ENCODE results near the gene SHMT1.
"Not testable (repeated sequence)": the region's sequence is repeated elsewhere in the genome, so short reads cannot be mapped to it uniquely, and the experiment has no call there.

Gene SHMT1

DNA sequence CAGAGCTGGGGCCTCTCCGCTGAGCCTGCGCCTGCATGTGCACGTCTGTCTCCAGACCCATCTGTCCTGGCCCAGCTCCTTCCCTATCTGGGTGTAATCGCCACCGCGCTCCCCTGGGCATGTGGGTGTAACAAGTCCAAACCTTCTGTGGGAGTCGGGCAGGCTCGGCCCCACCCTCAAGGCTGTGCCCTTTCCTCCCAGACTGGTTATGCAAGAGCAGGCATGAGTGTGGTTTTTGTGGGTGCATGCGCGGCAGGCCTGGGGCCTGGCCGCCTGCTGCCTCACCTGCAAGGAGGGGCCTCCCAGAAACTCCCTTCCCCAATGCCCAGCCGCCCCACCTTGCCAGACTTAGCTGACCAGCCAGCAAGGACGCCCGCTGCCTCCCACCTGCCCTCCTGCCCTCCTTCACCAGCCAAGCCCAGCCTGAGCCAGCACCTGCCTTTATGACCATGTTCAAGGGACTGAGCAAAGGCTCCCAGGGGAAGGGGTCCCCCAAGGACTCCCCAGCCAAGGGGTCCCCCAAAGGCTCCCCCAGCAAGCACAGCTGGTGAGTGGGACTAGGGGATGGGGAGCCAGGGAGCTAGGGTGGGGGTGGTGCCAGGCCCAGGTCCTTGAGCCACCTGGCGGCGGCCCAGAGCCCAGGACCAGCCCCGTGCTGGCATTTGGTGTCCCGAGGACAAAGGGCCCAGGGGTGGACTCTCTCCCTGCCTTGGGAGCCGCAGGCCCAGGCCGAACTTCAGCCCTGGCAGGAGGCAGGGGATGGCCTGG lies 14.3 kb upstream of the SHMT1 start, which contains the start of gene EVPLL:
TSS of gene EVPLL (plus strand) at position 342 of the 768 bp plus-strand sequence. CDS start 3,160 bp downstream, outside the sequence.
- DNase-seq = no peak

DNA sequence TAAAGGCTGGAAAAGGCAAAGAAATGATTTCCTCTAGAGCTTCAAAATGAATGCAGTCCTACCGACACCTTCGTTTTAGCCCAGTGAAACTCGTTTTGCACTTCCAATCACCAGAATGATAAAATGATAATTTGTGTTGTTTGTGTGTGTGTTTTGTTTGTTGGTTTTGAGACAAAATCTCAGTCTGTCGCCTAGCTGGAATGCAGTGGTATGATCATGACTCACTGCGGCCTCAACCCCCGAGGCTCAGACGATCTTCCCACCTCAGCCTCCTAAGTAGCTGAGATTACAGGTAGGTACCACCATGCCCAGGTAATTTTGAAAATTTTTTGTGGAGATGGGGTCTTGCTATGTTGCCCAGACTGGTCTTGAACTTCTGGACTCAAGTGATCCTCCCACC lies 10.9 kb upstream of the SHMT1 start:
- DNase-seq = no peak

DNA sequence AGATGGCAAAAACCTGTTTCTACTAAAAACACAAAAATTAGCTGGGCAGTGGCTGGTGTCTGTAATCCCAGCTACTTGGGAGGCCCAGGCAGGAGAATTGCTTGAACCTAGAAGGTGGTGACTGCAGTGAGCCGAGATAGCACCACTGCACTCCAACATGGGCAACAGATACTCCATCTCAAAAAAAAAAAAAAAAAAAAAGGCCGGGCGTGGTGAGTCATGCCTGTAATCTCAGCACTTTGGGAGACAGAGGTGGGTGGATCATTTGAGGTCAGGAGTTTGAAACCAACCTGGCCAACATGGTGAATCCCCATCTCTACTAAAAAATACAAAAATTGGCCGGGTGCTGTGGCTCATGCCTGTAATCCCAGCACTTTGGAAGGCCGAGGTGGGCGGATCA lies 9.8 kb upstream of the SHMT1 start:
- not testable (repeated sequence) for DNase-seq

DNA sequence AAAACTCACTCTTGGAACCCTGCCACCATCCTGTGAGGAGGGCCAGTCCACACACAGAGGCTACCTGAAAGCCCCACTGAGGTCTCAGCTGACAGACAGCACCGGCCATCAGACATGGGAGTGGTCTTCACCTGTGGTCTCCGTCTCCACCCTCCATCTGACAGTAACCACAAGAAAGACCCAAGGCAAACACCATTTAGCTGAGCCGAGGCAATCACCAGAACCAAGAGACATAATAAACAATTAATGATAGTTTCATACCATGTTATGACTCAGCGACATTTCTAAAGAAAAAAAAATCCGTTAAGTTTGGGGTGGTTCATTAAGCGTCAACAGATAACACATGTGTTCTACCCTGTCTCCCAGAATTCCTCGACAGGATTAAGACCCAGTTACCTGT lies 8.1 kb upstream of the SHMT1 start:
- DNase-seq = no peak

DNA sequence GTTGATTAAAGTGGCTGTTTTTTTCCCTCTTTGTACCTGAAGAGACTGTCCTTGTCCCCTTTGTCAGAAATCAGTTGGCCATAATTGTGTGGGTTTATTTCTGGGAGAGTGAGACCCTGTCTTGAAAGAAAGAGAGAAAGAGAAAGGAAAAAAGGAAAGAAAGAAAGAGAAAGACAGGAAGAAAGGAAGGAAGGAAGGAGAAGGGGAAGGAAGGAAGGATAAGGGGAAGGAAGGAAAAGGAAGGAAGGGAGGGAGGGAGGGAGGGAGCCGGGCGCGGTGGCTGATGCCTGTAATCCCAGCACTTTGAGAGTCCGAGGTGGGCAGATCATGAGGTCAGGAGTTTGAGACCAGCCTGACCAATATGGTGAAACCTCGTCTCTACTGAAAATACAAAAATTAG lies 7.4 kb upstream of the SHMT1 start:
- DNase-seq = no peak

DNA sequence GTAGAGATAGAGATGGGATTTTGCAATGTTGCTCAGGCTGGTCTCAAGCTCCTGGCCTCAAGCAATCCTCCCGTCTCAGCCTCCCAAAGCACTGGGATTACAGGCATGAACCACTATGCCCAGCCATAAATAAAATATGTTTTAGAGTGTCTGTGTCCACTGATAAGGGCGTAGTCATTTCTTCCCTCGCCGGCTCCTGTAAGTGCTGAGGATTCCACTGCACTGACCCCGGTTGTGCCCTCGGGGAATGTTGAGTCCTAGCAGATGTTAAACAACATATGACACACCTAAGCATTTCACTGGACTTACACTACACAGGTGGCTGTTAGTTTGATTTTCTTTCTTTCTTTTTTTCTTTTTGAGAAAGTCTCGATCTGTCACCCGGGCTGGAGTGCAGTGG lies 5.6 kb upstream of the SHMT1 start:
- DNase-seq = no peak

DNA sequence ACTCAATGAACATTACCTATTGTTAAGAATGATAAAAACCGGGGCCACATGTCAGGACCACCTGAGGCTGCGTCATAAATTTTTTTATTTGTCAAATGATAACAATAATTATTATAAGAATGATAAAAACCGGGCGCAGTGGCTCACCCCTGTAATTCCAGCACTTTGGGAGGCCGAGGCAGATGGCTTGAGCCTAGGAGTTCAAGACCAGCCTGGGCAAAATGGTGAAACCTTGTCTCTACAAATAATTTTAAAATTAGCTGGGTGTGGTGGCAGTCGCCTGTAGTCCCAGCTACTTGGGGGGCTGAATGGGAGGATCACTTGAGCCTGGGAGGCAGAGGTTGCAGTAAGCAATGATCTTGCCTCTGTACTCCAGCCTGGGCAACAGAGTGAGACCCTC lies 816 bp upstream of the SHMT1 start:
- no peak for DNase-seq

DNA sequence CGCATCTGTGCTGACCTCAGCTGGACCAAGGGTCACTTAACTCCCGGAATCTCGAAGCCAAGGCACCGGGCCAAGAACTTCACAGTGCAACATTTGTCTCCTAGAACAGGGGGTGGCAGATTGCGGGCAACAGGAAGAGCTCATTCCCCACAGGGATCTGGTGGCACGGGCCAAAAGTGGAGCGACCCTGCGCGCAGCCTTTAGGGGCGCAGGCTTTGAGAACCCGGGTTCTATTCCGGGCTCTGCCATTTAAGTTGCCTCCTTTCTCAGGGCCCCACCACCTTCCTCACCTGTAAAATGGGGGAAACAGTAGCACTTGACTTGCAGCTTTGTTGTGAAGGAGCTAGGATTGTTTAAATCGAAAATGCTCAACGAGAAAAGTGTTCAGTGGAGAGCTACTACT lies 651 bp downstream of the SHMT1 start:
- DNase-seq = no peak

DNA sequence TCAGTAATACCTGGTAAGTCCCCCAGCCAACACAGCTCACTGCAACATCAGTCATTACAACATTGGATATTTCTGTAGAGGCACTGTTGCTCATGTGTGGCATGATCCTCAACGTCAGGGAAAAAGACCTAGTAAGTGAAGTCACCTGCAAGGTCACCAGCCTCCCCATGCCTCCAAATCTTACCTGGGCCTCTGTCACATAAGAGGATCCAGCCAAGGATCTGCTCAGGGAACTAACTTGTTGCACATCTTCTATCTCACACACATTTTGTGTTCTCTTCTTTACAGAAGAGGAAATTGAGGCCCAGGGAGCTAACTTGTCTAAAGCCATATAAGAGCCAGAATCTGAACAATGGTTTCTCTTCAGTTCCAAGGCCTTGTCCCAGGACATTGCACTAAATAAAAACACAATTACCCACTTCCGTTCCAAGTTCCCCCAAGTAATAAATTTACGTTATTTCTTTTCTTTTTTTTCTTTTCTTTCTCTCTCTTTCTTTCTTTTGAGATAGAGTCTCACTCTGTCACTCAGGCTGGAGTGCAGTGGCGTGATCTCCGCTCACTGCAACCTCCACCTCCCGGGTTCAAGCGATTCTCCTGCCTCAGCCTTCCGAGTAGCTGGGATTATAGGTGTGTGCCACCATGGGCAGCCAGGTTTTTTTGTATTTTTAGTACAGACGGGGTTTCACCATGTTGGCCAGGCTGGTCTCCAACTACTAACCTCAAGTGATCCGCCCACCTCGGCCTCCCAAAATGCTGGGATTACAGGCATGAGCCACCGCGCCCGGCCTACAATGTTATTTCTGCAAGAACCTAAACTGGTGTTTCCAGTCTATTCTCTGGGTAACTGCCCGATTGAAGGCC lies 1.3 kb downstream of the SHMT1 start:
- no peak for DNase-seq

DNA sequence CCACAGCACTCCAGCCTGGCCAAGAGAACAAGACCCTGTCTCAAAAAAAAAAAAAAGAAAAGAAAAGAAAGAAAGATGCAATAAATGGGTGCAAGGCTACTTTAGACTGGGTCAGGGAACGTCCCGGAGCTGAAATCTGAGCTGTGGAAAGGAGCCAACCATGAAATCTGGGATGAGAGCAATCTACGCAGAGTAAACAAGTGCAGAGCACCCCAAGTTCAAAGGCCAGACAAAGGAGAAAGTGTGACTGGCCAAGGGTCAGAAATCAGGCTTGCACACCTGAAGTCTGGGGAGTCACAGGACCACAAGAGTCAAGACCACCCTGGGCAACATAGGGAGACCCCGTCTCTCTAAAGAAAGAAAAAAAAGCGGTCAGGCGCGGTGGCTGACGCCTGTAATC lies 2.8 kb downstream of the SHMT1 start:
- DNase-seq = no peak

DNA sequence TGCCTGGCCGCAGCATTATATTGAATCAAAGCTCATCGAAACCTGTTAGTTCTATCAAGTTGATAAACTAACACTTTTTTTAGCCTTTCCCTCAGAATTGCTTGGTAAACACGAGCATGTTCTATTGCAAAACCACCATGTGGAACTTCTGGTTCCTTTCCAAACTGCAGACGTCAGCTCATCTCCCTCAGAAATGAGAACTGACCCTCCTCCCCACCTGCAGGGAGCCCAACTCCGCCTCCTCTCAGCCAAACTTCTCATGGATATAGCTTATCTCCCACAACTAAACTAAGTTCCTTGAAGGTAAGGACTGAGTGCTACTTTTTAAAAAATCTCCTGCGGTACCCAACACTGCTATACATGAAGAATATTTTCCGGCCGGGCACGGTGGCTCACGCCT lies 6.7 kb downstream of the SHMT1 start:
- DNase-seq = no peak

DNA sequence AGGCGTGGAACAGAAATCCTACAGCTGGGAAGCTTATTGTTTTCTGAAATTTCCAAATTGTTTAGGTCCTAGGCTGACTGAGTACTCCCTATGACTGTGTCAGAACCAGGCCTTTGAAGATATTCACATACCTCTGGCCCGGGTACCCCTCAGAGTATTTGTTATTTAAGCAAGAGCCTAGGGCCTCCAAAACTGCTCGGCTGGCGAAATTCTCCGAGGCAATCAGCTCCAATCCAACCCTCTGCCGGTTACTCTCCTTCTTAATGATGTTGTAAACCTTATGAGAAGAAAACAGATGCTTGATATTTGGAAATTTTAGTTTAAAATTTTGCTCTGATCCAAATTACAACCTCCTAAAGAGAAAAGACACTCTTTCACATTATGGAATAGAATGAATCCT lies 9.8 kb downstream of the SHMT1 start:
- DNase-seq = no peak

DNA sequence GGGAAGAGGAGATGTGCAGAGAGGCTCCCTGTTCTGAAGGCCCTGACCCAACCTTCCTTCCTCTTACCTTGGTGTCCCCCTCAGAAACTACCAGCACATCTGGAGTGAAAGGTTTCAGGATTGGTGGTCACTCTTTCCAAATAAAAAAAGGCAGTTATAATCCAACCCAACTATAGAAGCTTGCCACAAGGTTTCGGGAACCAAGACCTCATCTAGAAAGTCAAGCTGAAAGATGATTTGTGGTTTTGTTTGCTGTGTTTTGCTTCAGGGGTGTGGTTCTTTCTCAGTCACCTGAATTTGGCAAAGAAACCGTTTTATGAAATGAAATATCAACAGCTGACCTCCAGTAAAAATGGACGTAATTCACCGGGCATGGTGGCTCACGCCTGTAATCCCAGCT lies 19.3 kb downstream of the SHMT1 start:
- no peak for DNase-seq

DNA sequence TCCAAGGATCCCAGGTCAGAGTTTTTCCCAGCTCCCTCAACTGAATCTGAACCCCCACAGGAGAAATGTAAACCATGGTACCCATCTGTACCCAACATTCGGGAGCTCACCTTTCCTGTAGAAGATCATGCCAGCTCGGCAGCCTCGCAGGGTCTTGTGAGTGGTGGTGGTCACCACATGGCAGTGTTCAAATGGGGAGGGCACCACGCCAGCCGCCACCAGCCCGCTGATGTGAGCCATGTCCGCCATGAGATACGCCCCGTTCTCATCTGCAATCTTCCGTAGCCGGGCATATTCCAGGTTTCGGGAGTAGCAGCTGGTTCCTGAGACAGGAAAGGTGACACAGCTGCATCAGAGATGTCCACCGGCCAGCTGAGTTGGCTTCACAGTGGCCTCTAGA lies 23.4 kb downstream of the SHMT1 start:
- no peak for DNase-seq

DNA sequence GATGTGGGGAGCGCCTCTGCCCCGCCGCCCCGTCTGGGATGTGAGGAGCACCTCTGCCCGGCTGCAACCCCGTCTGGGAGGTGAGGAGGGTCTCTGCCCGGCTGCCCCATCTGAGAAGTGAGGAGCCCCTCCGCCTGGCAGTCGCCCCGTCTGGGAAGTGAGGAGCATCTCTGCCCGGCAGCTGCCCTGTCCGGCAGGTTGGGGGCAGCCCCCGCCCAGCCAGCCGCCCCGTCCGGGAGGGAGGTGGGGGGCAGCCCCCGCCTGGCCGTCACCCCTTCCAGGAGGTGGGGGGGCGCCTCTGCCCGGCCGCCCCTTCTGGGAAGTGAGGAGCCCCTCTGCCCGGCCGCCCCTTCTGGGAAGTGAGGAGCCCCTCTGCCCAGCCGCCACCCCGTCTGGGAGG lies 25.2 kb downstream of the SHMT1 start:
- not testable (repeated sequence) for DNase-seq

DNA sequence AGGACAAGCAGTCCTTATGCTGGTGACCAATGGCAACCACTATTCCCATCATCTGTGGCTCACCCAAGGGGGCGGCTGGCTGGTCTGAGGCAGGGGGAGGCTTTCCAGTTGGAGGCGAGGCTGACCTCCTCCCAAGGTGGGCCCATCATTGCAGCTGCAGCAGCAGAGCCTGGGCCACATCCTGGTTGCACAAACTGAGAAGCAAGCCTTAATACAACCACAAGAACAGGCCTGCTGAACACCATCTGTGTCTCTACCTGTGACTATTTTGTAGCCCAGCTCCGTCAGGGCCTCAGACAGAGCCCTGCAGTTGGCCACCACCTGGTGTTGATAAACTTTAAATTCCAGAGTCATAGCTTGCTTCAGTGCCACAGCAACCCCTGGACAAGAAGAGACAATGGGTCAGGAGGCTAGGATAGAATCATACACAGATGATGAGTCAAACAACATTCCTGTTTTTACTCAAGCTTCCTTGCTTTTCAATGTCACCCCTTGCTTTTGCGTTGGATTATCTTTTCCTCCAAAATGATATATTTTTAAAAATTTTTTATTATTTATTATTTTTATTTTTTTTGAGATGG lies 30.4 kb downstream of the SHMT1 start:
- DNase-seq = no peak

DNA sequence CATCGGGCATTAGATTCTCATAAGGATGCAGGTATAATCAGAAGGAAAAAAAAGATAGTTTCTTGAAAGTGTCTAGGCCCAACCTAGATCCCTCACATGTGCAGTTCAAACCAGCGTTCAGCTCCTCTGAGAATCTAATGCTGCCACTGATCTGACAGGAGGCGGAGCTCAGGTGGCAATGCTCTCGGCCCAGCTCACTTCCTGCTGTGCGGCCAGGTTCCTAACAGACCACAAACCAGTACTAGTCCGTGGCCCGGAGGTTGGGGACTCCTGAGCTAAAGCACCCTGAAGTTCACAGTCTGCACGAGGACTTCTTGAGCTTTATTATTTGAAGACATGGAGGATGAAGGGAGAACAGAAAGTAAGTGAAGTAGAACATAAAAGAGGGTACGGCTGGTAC lies 31.5 kb downstream of the SHMT1 start:
- DNase-seq = no peak

DNA sequence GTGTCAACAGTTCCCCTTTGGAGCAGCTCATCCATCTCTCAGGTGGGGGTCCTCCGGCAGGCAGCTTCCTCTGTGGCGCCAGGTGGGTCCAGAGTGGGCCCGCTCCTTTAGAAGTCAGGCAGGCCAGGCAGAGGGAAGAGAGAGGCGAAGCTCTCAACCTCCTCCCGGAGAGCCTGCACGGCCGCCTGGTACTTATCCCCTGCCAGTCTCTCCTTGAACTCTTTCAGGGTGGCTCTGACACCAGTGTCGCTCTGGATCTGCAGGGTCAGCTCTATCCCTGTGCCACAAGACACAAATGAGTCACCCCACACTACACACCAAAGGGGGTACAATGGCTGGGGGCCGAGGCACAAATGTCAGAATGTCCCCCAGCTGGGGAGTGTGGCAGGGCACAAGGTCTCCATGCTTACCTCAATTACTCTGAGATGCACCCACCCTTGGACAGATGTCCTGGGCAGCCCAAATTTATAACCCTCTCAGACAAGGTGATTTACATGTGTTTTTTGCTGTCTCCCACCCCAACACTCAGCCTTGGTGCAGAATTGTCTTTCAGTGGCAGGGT lies 34.6 kb downstream of the SHMT1 start:
- no peak for DNase-seq

DNA sequence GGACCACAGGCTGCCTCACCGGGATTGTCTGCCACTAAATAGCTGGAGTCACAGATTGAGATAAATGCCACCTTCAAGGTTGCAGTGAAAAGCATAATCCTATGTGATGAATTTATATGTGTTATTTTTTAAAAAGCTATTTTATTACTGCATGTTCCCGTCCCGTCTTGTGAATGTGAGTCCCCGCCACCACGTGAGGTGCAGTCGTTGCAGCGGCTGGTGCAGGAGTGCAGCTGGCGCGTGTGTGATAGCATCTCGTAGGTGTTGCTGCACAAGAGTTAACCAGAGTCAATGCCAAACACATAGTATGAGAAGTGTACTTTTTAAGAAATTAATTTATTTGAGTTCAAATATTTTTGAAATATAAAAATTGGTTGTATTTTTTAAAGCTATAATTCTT lies 35.8 kb downstream of the SHMT1 start:
- no peak for DNase-seq

DNA sequence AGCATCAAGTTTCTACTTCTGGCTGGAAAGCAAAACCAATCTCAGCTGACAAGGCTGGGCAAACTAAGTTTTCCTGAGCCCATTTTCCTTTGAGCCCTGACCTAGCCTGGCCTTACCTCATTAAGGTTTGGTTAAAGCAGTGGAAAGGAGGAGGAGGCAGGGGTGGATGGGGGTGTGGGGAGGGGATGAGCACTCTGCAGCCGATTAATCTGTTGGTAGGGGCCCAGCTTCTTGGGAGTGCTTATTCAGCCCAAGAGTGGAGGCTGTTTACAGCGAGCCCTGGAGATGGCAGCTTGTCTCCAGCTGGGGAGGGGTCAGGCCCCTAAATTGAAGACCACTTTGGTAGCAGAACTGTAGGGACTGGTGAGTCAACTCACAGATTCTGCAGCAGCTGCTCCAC lies 36.3 kb downstream of the SHMT1 start:
- DNase-seq = no peak

DNA sequence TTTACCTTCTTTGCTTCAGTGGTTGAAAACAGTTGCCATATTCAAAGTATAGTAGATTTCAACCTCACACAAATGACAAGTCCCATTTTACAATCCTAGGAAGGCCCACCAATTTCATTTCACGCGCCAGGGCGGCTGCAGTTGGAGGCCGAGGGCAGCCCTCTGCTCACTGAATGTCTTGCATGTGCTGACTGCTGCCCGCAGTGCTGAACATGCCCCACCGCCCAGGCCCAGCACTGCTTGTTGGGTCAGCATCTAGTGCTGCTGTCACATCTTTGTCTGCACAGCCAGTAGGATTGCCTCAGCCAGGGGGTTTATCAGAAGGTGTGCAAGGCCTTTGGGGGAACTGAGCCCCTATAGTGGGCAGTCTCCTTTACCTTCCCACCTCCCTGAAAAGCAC lies 36.8 kb downstream of the SHMT1 start:
- DNase-seq = no peak

DNA sequence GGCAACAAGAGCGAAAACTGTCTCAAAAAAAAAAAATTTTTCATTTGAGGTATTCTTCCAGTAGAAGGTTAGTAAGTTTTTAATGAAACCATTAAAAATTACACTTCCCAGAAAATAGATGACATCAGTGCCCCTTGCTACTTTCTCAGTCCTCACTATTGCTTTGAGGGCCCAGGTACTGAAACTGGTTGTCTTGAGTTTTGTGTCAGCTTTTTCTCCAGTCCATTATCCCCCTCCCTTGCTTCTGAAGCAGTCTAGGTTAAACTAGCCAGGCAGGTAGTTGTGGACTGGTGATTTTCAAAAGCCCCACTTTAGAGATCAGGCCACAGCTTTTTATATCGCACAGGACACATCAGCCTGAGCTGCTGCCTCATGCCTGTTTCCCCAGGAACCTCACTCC lies 37.3 kb downstream of the SHMT1 start:
- no peak for DNase-seq
